Activated B cell treated with CpG ODN at 0.5 μM for 24 hours (primary cell): ENCODE data around the gene PRG3. TPM values are rescaled to one million over a fixed set of nuclear protein-coding genes. Genes with fewer than 3 reads are reported as not detected.

Source experiments
- ATAC-seq: fragments of 200-7000 bp; cut with Tn5 transposase; one replicate; pipeline ENCODE4 v1.10.0; 2021; ENCODE audit warnings: low read depth, mild to moderate bottlenecking, moderate library complexity
- CTCF ChIA-PET: fragments of 350-600 bp; sonication (Branson Sonifier 250); formaldehyde crosslinking; loops from one replicate; lab custom pipeline; 2021; ENCODE audit warnings: antibody characterized with exemption; lab: Charles Lee
- POLR2A ChIA-PET: fragments of 350-600 bp; sonication (Branson Sonifier 250); formaldehyde crosslinking; loops from one replicate; lab custom pipeline; 2021; ENCODE audit warnings: antibody characterized with exemption; lab: Charles Lee
- DNase-seq: peaks from one replicate; pipeline ENCODE4 v3.0.0; 2022
- H3K27ac Mint-ChIP-seq: one replicate; pipeline ENCODE4 v1.8.0; 2020; ENCODE audit warnings: mixed read lengths
- H3K27me3 Mint-ChIP-seq: one replicate; pipeline ENCODE4 v1.8.0; 2021; ENCODE audit warnings: mixed read lengths
- H3K36me3 Mint-ChIP-seq: one replicate; pipeline ENCODE4 v1.8.0; 2021; ENCODE audit warnings: low read depth, mixed read lengths
- H3K4me1 Mint-ChIP-seq: one replicate; pipeline ENCODE4 v1.8.0; 2021; ENCODE audit warnings: mixed read lengths
- H3K4me3 Mint-ChIP-seq: one replicate; pipeline ENCODE4 v1.8.0; 2020; ENCODE audit warnings: mild to moderate bottlenecking, mixed read lengths
- H3K9me3 Mint-ChIP-seq: one replicate; pipeline ENCODE4 v1.8.0; 2020; ENCODE audit warnings: mixed read lengths
- intact Hi-C: fragments of 100-400 bp; cut with micrococcal nuclease; formaldehyde crosslinking; loops from one replicate; pipeline ENCODE4 v1.15.1; 2024
- total RNA-seq: library from RNA; stranded (reverse); gene quantifications from 2 replicates; pipeline ENCODE4 v1.2.3, GENCODE V29; 2022
- TF ChIP-seq, protein P1 (sequence below): fragments of 200-600 bp; IDR thresholded peaks from one replicate; pipeline ENCODE4 v1.8.0; 2022; ENCODE audit warnings: antibody characterized with exemption, mild to moderate bottlenecking

The PRG3 gene
- total RNA-seq, 1 donor from 2014 or later: not detected

DNA sequence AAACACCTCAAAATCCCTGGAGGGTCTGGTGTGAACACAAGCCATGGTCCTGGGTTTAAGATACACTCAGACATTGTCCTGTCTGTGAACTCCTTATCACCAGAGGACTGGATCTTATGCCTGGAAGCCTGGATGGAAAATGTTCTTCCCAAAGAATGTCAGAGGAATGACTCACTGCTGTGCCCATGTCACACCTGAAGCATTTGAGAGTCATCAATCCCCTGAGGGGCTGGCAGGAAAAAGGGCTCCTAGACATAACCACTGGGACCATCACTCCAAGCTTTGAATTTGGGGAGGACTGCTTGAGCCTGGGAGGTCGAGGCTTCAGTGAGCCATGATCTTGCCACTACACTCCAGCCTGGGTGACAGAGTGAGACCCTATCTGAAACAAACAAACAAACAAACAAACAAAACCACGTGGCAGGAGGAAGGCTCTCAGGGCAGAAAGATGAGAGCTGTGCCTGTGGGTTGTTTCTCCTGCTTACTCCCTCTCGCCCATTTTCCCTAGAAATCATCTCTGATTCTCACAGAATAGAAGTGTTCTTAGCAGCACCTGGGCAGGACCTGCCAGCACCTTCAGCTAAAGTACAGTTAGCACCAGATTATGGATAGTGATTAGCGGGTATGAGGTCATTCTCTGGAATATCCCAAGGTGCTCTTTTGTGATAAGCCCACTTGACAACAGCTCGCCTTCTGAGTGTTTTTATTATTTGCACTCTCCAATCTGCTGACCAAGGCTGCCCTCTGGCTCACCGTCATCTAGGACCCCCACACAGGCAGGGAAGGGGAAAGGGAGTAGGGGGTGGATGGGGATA is 21.4 kb upstream of the PRG3 start:
- TF ChIP-seq, protein P1, sequence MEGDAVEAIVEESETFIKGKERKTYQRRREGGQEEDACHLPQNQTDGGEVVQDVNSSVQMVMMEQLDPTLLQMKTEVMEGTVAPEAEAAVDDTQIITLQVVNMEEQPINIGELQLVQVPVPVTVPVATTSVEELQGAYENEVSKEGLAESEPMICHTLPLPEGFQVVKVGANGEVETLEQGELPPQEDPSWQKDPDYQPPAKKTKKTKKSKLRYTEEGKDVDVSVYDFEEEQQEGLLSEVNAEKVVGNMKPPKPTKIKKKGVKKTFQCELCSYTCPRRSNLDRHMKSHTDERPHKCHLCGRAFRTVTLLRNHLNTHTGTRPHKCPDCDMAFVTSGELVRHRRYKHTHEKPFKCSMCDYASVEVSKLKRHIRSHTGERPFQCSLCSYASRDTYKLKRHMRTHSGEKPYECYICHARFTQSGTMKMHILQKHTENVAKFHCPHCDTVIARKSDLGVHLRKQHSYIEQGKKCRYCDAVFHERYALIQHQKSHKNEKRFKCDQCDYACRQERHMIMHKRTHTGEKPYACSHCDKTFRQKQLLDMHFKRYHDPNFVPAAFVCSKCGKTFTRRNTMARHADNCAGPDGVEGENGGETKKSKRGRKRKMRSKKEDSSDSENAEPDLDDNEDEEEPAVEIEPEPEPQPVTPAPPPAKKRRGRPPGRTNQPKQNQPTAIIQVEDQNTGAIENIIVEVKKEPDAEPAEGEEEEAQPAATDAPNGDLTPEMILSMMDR: no peak
- H3K9me3 Mint-ChIP-seq: peaks cover 2% of the 10 kb centered on the region
- H3K27me3 Mint-ChIP-seq: no peaks in the 10 kb centered on the region
- ATAC-seq (no peak), DNase-seq (no peak)
- intact Hi-C loops: no loop called here
- H3K4me3 Mint-ChIP-seq: no peak overlapping the region
- peaks cover 21% of the 10 kb centered on the region for H3K36me3 Mint-ChIP-seq
- H3K27ac Mint-ChIP-seq: peak overlapping the region; percentile 24
- peaks cover 40% of the 10 kb centered on the region for H3K4me1 Mint-ChIP-seq
- POLR2A ChIA-PET: interaction anchor here (0.7 to 11.5 kb wide), 3 partner anchors 9 to 20 kb away, joined by 3 to 238 read pairs (median 3); partner anchors contain the start of gene SLC43A3
- CTCF ChIA-PET: no interaction called here

DNA sequence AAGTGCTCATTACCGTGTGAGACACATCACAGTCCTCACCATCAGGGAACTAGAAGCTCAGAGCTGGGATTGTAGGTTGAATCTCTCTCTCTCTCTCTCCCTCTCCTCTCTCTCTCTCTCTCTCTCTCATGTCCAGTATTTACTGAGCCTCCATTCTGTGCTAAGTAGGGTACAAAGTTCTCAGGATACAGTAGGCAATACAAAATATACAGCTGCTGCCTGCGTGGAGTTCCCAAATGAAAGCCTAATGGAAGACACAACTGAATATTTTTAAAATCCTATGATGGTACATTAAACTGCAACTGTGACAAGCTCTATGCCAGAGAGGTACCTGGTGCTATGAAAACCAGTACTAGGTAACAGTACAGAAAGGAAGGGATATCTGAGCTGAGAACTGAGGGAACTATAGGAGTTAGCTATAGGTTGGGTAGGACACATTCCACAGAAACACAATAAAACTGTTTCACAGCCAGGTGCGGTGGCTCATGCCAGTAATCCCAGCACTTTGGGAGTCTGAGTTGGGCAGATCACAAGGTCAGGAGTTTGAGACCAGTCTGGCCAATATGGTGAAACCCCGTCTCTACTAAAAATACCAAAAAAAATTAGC is 19.1 kb upstream of the PRG3 start:
- peaks cover 2% of the 10 kb centered on the region for H3K36me3 Mint-ChIP-seq
- peaks cover 17% of the 10 kb centered on the region for H3K4me1 Mint-ChIP-seq
- H3K27me3 Mint-ChIP-seq: no peaks in the 10 kb centered on the region
- peaks cover 2% of the 10 kb centered on the region for H3K9me3 Mint-ChIP-seq
- TF ChIP-seq, protein P1: no peak
- intact Hi-C loops: no loop called here
- H3K4me3 Mint-ChIP-seq: no peak overlapping the region
- POLR2A ChIA-PET: interaction anchor here (1.0 to 11.5 kb wide), 2 partner anchors 22 to 27 kb away, joined by 3 to 238 read pairs; partner anchors contain the start of gene SLC43A3
- H3K27ac Mint-ChIP-seq: no peak overlapping the region
- CTCF ChIA-PET: interaction anchor here (1.5 to 1.9 kb wide), 3 partner anchors 11 to 58 kb away, joined by 3 to 5 read pairs (median 5); no protein-coding TSS in a partner anchor
- ATAC-seq (no peak), DNase-seq (no peak)

DNA sequence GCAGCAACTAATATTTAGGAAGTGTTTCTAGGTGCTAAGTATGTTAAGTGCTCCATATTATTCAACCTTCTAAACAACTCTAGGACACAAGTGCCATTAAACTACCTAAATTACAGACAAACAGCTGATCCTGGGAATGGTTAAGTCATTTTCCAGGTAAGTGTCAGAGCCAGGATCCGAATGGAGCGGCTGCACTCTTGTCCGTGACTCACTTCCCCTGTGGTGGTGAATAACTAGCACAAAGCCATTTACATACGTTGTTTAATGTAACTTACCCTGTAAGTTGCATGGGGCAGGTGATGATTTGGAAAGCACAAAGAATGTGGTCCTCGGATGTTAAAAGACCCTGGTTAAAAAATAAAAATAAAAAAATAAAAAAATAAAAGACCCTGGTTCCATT is 18.3 kb upstream of the PRG3 start:
- no peak overlapping the region for H3K4me3 Mint-ChIP-seq
- H3K9me3 Mint-ChIP-seq: peaks cover 2% of the 10 kb centered on the region
- CTCF ChIA-PET: interaction anchor here (1.6 to 1.9 kb wide), 2 partner anchors 53 to 59 kb away, joined by 5 read pairs; no protein-coding TSS in a partner anchor
- TF ChIP-seq, protein P1: no peak
- no peaks in the 10 kb centered on the region for H3K27me3 Mint-ChIP-seq
- H3K36me3 Mint-ChIP-seq: no peaks in the 10 kb centered on the region
- no peak for ATAC-seq
- POLR2A ChIA-PET: interaction anchor here (1.0 to 11.5 kb wide), 2 partner anchors 23 to 26 kb away, joined by 3 to 238 read pairs; partner anchors contain the start of gene SLC43A3
- DNase-seq: no peak
- no peak overlapping the region for H3K27ac Mint-ChIP-seq
- intact Hi-C loops: no loop called here
- H3K4me1 Mint-ChIP-seq: peaks cover 10% of the 10 kb centered on the region

DNA sequence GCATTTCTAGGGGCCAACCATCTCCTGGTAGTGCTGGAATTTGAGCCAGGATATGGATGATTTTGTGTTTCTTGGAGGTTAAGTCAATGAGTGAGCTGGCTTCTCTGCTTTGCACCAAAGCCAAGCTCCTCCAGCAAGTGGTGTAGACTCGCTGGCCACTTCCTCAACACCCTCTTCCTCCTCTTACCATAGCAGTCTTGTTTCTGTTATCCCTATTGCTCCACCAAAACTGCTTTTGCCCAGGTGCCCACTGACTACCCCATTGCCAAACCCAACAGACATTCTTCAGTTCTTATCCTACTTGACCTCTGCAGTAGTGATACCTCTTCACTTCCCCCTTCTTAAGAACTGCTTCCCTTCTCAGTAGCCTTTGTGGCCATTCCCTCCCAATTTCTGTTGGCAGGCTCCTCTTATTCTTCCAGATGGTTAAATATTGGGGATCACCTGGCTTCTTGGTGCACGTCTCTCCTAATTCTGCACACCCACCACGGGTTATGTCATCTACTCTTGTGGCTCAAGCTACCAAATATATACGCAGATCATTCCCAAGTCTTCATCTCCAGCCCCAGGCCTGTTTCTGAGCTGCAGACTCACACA is 16.5 kb upstream of the PRG3 start:
- ChIA-PET POLR2A (interaction anchor here (0.6 to 0.8 kb wide), 3 partner anchors 8 to 51 kb away, joined by 3 to 6 read pairs (median 5); partner anchors contain the start of gene SLC43A3), CTCF (no interaction called here)
- Mint-ChIP-seq H3K4me3 (no peak overlapping the region), H3K27me3 (no peaks in the 10 kb centered on the region), H3K4me1 (no peaks in the 10 kb centered on the region), H3K36me3 (no peaks in the 10 kb centered on the region), H3K27ac (no peak overlapping the region), H3K9me3 (no peaks in the 10 kb centered on the region)
- intact Hi-C loops: no loop called here
- DNase-seq (no peak), ATAC-seq (no peak)
- TF ChIP-seq, protein P1: no peak
